GM18951 (cell line): Measurements from ENCODE around the gene CD46.

Experiments
- POLR2A ChIP-seq: IDR thresholded peaks from 4 replicates; pipeline ENCODE4 v1.6.1; 2011; ENCODE audit warnings: mild to moderate bottlenecking; ENCODE audit not compliant: insufficient read length, insufficient read depth; ENCODE audit errors: extremely low read depth
- in situ Hi-C: fragments of 300-500 bp; cut with MboI; formaldehyde crosslinking; loops from one replicate; pipeline ENCODE4 v1.12.0; 2022; ENCODE audit warnings: low sequenced_read_pairs, mixed read lengths, inconsistent platforms; ENCODE audit not compliant: unreplicated experiment

CD46 gene

GRCh38 chr1:207808911-207809555, 57.2 kb downstream of the CD46 start:
- in situ Hi-C loops = no loop called here
- TF ChIP-seq POLR2A = no peak

GRCh38 chr1:207810173-207810572, 58.3 kb downstream of the CD46 start:
- in situ Hi-C loops = no loop called here
- TF ChIP-seq POLR2A = no peak

GRCh38 chr1:207810606-207811295, 58.9 kb downstream of the CD46 start:
- TF ChIP-seq POLR2A = no peak
- in situ Hi-C loops = no loop called here

- TF ChIP-seq POLR2A = no peak
- in situ Hi-C loops = no loop called here
These were observed 59.5 kb downstream of the CD46 start for GRCh38 chr1:207811319-207811718.

GRCh38 chr1:207811920-207812720, 60.3 kb downstream of the CD46 start:
- TF ChIP-seq POLR2A = no peak
- in situ Hi-C loops = no loop called here

- no peak for TF ChIP-seq POLR2A
- in situ Hi-C loops = no loop called here
These were observed 61.1 kb downstream of the CD46 start for GRCh38 chr1:207812778-207813511.

- in situ Hi-C loops = no loop called here
These were observed 61.6 kb downstream of the CD46 start for GRCh38 chr1:207813512-207813881.

GRCh38 chr1:207813946-207814345, 62.1 kb downstream of the CD46 start:
- TF ChIP-seq POLR2A = no peak
- in situ Hi-C loops = no loop called here

More at GRCh38 chr1:207813512-207813881, 61.6 kb downstream of the CD46 start:
- TF ChIP-seq POLR2A = no peak

GRCh38 chr1:207814469-207814868, 62.6 kb downstream of the CD46 start:
- no peak for TF ChIP-seq POLR2A
- in situ Hi-C loops = no loop called here

- TF ChIP-seq POLR2A = no peak
- in situ Hi-C loops = no loop called here
These were observed 63.6 kb downstream of the CD46 start for GRCh38 chr1:207815466-207815865.

GRCh38 chr1:207815913-207816291, 64.0 kb downstream of the CD46 start:
- TF ChIP-seq POLR2A = no peak
- in situ Hi-C loops = no loop called here

- in situ Hi-C loops = no loop called here
- no peak for TF ChIP-seq POLR2A
These were observed 65.3 kb downstream of the CD46 start for GRCh38 chr1:207817166-207817565.
